ENCODE measurements around the gene DARS1. TPM values are rescaled to one million over a fixed set of nuclear protein-coding genes. Genes with fewer than 3 reads are reported as not detected.
A peak's percentile ranks its signal among the peaks of the same experiment; 100 is the strongest.
"Not testable (repeated sequence)": the region's sequence is repeated elsewhere in the genome, so short reads cannot be mapped to it uniquely, and the experiment has no call there.

Gene DARS1
- polyA plus RNA-seq, 1 of the 3 experiments (the other 2 are of a cell fraction), result 52.2 TPM

DNA sequence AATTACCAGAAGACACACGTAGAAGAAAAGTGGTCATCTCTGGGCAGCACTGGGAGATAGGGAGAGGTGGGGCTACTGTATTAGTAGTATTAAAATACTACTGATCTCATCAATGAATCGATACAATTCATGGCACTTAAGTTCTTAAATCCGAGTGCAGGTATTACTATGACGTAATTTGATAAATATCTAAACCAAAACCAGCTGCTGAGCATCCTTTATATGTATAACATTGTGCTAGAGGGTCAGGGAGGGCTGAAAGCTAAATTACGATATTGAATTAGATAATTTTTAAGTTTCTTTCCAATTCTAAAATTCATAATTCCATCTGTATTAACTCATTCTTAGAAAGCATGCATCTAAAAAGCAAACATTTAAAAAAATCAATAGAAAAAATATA is 25.3 kb downstream of the DARS1 start:
- CTCF ChIA-PET, result interaction anchor here (0.6 to 1.7 kb wide), 4 partner anchors 10 to 96 kb away, joined by 3 to 6 read pairs (median 3); no protein-coding TSS in a partner anchor

DNA sequence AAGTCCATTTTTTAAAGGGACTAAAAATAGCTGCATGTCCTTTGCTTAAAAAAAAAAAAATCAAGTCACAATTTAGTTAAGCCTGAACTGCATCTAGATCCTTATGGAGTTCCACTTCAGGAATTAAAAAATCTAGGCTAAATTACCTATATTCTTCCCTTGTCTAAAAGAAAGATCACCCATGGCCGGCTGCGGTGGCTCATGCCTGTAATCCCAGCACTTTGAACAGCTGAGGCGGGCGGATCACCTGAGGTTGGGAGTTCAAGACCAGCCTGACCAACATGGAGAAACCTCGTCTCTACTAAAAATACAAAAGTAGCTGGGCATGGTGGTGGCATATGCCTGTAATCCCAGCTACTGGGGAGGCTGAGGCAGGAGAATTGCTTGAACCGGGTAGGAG is 26.5 kb downstream of the DARS1 start:
- H2AFZ ChIP-seq (ENCODE audit: low read depth); H3K27me3 ChIP-seq (ENCODE audit: insufficient read depth); DNase-seq; H3K9me2 ChIP-seq; H3F3A ChIP-seq (replicated peaks; ENCODE audit: insufficient read depth); H3K27ac ChIP-seq (ENCODE audit: low read depth in 2 of 2, low read length in 1 of 2); POLR2A ChIA-PET; H3K9me3 ChIP-seq; H3K9ac ChIP-seq; H3K4me3 ChIP-seq (ENCODE audit: low read depth in 2 of 2, low read length in 1 of 2); H4K20me1 ChIP-seq (ENCODE audit: insufficient read depth); H3K4me2 ChIP-seq: not testable (repeated sequence)
- 97% methylated on average over 5 of the region's 6 CpGs for WGBS (ENCODE audit: low lambda C conversion rate)
- CTCF ChIA-PET, result interaction anchor here (1.3 to 1.7 kb wide), 2 partner anchors 9 to 45 kb away, joined by 6 read pairs; no protein-coding TSS in a partner anchor
- peaks cover 40% of the 10 kb centered on the region for H3K79me2 ChIP-seq (ENCODE audit: insufficient read depth)
- peaks cover 11 to 22% of the 10 kb centered on the region in 2 experiments for H3K36me3 ChIP-seq (replicated peaks in 1 of 2; ENCODE audit: control insufficient read depth in 1 of 2, insufficient read depth in 2 of 2, low read length in 1 of 2)
- H3K4me1 ChIP-seq (ENCODE audit: control insufficient read depth in 1 of 2, insufficient read depth in 2 of 2, low read depth in 1 of 2, low read length in 1 of 2), result peaks cover 13 to 17% of the 10 kb centered on the region in 2 experiments

More for the DNA sequence above, 25.3 kb downstream of the DARS1 start:
- Histone ChIP-seq H3K4me1 (ENCODE audit: control insufficient read depth in 1 of 2, insufficient read depth in 2 of 2, low read depth in 1 of 2, low read length in 1 of 2) (peaks cover 13 to 17% of the 10 kb centered on the region in 2 experiments), H3K4me3 (ENCODE audit: low read depth in 2 of 2, low read length in 1 of 2) (no peak overlapping the region), H2AFZ (ENCODE audit: low read depth) (no peak overlapping the region), H3K4me2 (no peak overlapping the region), H3F3A (replicated peaks; ENCODE audit: insufficient read depth) (peaks cover 9% of the 10 kb centered on the region), H3K79me2 (ENCODE audit: insufficient read depth) (peaks cover 43% of the 10 kb centered on the region), H3K36me3 (replicated peaks in 1 of 2; ENCODE audit: control insufficient read depth in 1 of 2, insufficient read depth in 2 of 2, low read length in 1 of 2) (peaks cover 11 to 25% of the 10 kb centered on the region in 2 experiments), H4K20me1 (ENCODE audit: insufficient read depth) (peaks cover 4% of the 10 kb centered on the region; the same call in 1 of the 2 replicates), H3K27ac (ENCODE audit: low read depth in 2 of 2, low read length in 1 of 2) (peak overlapping the region; percentile 42 to 82; a peak in 3 of 4 replicates), H3K9ac (no peak overlapping the region), H3K27me3 (ENCODE audit: insufficient read depth) (no peaks in the 10 kb centered on the region), H3K9me2 (no peaks in the 10 kb centered on the region), H3K9me3 (no peaks in the 10 kb centered on the region)
- TF ChIP-seq JUND (IDR thresholded peaks at IDR 0.05), result no peak
- TF ChIP-seq TCF12 (IDR thresholded peaks at IDR 0.05), result peak; percentile 40
- DNase-seq, result peak; percentile 16
- WGBS (ENCODE audit: low lambda C conversion rate), result 50% methylated on average over 5 of the region's 5 CpGs
- POLR2A ChIA-PET, result interaction anchor here (1.0 kb wide), 1 partner anchor 25 kb away, joined by 3 read pairs; the partner anchor contains the start of gene DARS1

DNA sequence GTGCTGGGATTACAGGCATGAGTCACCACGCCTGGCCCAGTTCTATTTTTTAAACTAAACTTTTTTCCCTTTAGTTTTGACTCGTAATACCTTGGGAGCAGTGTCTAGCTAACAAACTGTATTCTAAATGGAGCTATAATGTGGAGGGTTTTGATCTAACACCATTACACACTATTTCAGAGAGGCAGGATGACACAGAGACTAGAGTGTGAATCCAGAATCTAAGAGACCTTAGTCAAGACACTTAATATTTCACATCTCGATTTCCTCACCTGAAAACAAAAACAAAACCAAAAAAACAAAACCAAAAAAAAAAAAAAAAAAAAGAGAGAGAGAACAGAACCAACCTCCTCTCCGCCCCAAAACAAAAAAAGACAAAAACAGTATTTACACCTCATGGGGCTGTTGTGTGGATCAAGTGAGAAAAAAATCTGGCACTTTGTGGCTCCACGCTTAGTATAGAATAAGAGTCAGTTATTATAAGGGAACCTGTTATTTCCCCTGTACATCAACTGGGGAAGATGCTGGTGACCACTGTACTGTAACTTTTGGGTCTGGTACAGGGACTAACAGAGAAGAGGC is 31.3 kb downstream of the DARS1 start:
- Histone ChIP-seq H3K4me3 (ENCODE audit: low read depth in 2 of 2, low read length in 1 of 2) (no peak overlapping the region), H3F3A (replicated peaks; ENCODE audit: insufficient read depth) (peaks cover 5% of the 10 kb centered on the region), H4K20me1 (ENCODE audit: insufficient read depth) (peaks cover 20% of the 10 kb centered on the region; the same call in 1 of the 2 replicates), H3K4me1 (ENCODE audit: control insufficient read depth in 1 of 2, insufficient read depth in 2 of 2, low read depth in 1 of 2, low read length in 1 of 2) (peaks cover 2 to 7% of the 10 kb centered on the region in 2 experiments; a peak in 2 of 4 replicates), H3K27ac (ENCODE audit: low read depth in 2 of 2, low read length in 1 of 2) (no peak overlapping the region), H3K9me2 (no peaks in the 10 kb centered on the region), H3K36me3 (replicated peaks in 1 of 2; ENCODE audit: control insufficient read depth in 1 of 2, insufficient read depth in 2 of 2, low read length in 1 of 2) (peaks cover 4 to 29% of the 10 kb centered on the region in 2 experiments), H3K27me3 (ENCODE audit: insufficient read depth) (no peaks in the 10 kb centered on the region), H3K79me2 (ENCODE audit: insufficient read depth) (peaks cover 27% of the 10 kb centered on the region; the same call in 1 of the 2 replicates), H3K9ac (no peak overlapping the region), H3K4me2 (no peak overlapping the region), H3K9me3 (no peaks in the 10 kb centered on the region), H2AFZ (ENCODE audit: low read depth) (no peak overlapping the region)
- TF ChIP-seq FOSL2 (IDR thresholded peaks at IDR 0.05; ENCODE audit: borderline replicate concordance, low read depth) (no peak), EP300 (IDR thresholded peaks at IDR 0.05; ENCODE audit: borderline replicate concordance in 1 of 2, low read depth in 1 of 2, low read length in 1 of 2) (no peak), TCF12 (IDR thresholded peaks at IDR 0.05) (no peak), MEF2A (IDR thresholded peaks at IDR 0.05; ENCODE audit: borderline replicate concordance, low read depth) (no peak), SMC3 (IDR thresholded peaks at IDR 0.05; ENCODE audit: low read depth, low read length) (no peak), RCOR1 (IDR thresholded peaks at IDR 0.05; ENCODE audit: low read length) (no peak), SIN3A (IDR thresholded peaks at IDR 0.05; ENCODE audit: borderline replicate concordance, low read depth, low read length) (no peak)
- TF ChIP-seq, protein P1, sequence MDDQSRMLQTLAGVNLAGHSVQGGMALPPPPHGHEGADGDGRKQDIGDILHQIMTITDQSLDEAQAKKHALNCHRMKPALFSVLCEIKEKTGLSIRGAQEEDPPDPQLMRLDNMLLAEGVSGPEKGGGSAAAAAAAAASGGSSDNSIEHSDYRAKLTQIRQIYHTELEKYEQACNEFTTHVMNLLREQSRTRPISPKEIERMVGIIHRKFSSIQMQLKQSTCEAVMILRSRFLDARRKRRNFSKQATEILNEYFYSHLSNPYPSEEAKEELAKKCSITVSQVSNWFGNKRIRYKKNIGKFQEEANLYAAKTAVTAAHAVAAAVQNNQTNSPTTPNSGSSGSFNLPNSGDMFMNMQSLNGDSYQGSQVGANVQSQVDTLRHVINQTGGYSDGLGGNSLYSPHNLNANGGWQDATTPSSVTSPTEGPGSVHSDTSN (IDR thresholded peaks at IDR 0.05), result no peak
- TF ChIP-seq, protein P2, sequence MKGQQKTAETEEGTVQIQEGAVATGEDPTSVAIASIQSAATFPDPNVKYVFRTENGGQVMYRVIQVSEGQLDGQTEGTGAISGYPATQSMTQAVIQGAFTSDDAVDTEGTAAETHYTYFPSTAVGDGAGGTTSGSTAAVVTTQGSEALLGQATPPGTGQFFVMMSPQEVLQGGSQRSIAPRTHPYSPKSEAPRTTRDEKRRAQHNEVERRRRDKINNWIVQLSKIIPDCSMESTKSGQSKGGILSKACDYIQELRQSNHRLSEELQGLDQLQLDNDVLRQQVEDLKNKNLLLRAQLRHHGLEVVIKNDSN (IDR thresholded peaks at IDR 0.05; ENCODE audit: borderline replicate concordance, low read depth), result no peak
- TF ChIP-seq, protein P3, sequence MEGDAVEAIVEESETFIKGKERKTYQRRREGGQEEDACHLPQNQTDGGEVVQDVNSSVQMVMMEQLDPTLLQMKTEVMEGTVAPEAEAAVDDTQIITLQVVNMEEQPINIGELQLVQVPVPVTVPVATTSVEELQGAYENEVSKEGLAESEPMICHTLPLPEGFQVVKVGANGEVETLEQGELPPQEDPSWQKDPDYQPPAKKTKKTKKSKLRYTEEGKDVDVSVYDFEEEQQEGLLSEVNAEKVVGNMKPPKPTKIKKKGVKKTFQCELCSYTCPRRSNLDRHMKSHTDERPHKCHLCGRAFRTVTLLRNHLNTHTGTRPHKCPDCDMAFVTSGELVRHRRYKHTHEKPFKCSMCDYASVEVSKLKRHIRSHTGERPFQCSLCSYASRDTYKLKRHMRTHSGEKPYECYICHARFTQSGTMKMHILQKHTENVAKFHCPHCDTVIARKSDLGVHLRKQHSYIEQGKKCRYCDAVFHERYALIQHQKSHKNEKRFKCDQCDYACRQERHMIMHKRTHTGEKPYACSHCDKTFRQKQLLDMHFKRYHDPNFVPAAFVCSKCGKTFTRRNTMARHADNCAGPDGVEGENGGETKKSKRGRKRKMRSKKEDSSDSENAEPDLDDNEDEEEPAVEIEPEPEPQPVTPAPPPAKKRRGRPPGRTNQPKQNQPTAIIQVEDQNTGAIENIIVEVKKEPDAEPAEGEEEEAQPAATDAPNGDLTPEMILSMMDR (IDR thresholded peaks at IDR 0.05), result no peak
- TF ChIP-seq, protein P4, sequence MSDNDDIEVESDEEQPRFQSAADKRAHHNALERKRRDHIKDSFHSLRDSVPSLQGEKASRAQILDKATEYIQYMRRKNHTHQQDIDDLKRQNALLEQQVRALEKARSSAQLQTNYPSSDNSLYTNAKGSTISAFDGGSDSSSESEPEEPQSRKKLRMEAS (IDR thresholded peaks at IDR 0.05; ENCODE audit: low read depth), result no peak
- 96% methylated on average over 5 of the region's 5 CpGs for WGBS (ENCODE audit: low lambda C conversion rate)
- ChIA-PET POLR2A (no interaction called here), CTCF (no interaction called here)
- no peak for DNase-seq

Data from SK-N-SH (cell line).